Colonic mucosa (tissue), 4 donors: ENCODE data around the gene EFEMP1. TPM values are rescaled to one million over a fixed set of nuclear protein-coding genes. Genes with fewer than 3 reads are reported as not detected.

Source experiments
- DNase-seq: peaks from one replicate; pipeline ENCODE4 v3.0.0-alpha.2; 2020
- H3K27ac ChIP-seq: fragments of 200-600 bp; one replicate; pipeline ENCODE4 v1.8.0; 2021
- H3K27me3 ChIP-seq: fragments of 200-600 bp; one replicate; pipeline ENCODE4 v1.8.0; 2021
- H3K36me3 ChIP-seq: fragments of 200-600 bp; one replicate; pipeline ENCODE4 v1.8.0; 2021
- H3K4me1 ChIP-seq: fragments of 200-600 bp; one replicate; pipeline ENCODE4 v1.8.0; 2021; ENCODE audit warnings: mild to moderate bottlenecking
- H3K4me3 ChIP-seq: fragments of 200-600 bp; one replicate; pipeline ENCODE4 v1.8.0; 2021
- H3K9ac ChIP-seq, 2 donors: one replicate each; pipeline ENCODE4 v1.7.0; 2013; ENCODE audit warnings: control low read depth in 2 of 2, low read depth in 2 of 2, low read length in 2 of 2
- H3K9me3 ChIP-seq: fragments of 200-600 bp; one replicate; pipeline ENCODE4 v1.8.0; 2021
- CTCF ChIP-seq: fragments of 200-600 bp; IDR thresholded peaks from one replicate; pipeline ENCODE4 v1.8.0; 2022; ENCODE audit warnings: antibody characterized with exemption, mild to moderate bottlenecking
- intact Hi-C: fragments of 100-400 bp; cut with DNase I; formaldehyde crosslinking; loops from one replicate; pipeline ENCODE4 v1.14.1; 2022
- total RNA-seq, 2 donors: library from RNA; stranded (reverse); fragmentation: NEBNext Ultra II Directional in 1 of 2; extraction: Animal tissue kit (Norgen Biotek cat#: 25700) in 1 of 2; gene quantifications; one replicate each; pipeline ENCODE4 v1.2.1, GENCODE V29; 2021
- donor health status: healthy.
- donor health status: DM: no; HTN: no; CAD: no.
- donor health status: DM: no; HTN: no; CAD: no.

EFEMP1 gene
- total RNA-seq, 2 donors from 2014 or later = 16.2 to 25.2 TPM

DNA sequence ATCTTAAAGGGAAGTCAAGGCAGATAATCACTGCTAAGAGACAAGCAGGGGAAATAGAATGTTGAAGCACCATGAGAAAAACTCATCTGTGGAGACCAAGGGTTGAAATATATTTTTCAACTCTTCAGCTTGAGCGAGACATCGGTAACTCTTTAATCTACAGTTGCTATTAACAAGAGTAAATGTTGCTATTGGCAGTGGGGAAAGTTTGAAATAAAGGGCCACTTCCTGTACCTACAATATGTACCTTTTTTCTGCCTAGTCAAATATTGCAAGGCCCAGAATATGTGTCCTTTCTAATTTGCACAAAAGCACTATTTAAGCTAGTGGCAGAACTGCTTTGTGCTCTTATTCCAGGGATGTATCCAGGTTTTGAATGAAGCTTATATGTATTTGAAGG lies 65.8 kb downstream of the EFEMP1 start:
- Histone ChIP-seq H3K9ac (no peak overlapping the region), H3K4me1 (no peaks in the 10 kb centered on the region)
- intact Hi-C loops = no loop called here

GRCh38 chr2:55856936-55857335 lies 66.6 kb downstream of the EFEMP1 start:
- H3K36me3 ChIP-seq = no peaks in the 10 kb centered on the region
- intact Hi-C loops = no loop called here
- no peak overlapping the region for H3K9ac ChIP-seq
- H3K27ac ChIP-seq = no peak overlapping the region
- no peaks in the 10 kb centered on the region for H3K9me3 ChIP-seq
- H3K4me3 ChIP-seq = no peak overlapping the region
- DNase-seq = no peak
- TF ChIP-seq CTCF = no peak
- no peaks in the 10 kb centered on the region for H3K4me1 ChIP-seq
- H3K27me3 ChIP-seq = no peaks in the 10 kb centered on the region

More for the DNA sequence above, 65.8 kb downstream of the EFEMP1 start:
- TF ChIP-seq CTCF = no peak
- no peak overlapping the region for H3K4me3 ChIP-seq
- no peaks in the 10 kb centered on the region for H3K9me3 ChIP-seq
- no peak for DNase-seq
- H3K27me3 ChIP-seq = no peaks in the 10 kb centered on the region
- no peak overlapping the region for H3K27ac ChIP-seq
- H3K36me3 ChIP-seq = no peaks in the 10 kb centered on the region

GRCh38 chr2:55848096-55848495 lies 75.5 kb downstream of the EFEMP1 start:
- Histone ChIP-seq H3K27ac (no peak overlapping the region), H3K4me3 (no peak overlapping the region), H3K9me3 (no peaks in the 10 kb centered on the region), H3K9ac (no peak overlapping the region), H3K36me3 (no peaks in the 10 kb centered on the region), H3K27me3 (no peaks in the 10 kb centered on the region), H3K4me1 (no peaks in the 10 kb centered on the region)
- no peak for TF ChIP-seq CTCF
- intact Hi-C loops = no loop called here
- no peak for DNase-seq

GRCh38 chr2:55846426-55846825 lies 77.2 kb downstream of the EFEMP1 start:
- intact Hi-C loops = no loop called here
- no peak for DNase-seq
- Histone ChIP-seq H3K4me3 (no peak overlapping the region), H3K4me1 (peaks cover 4% of the 10 kb centered on the region), H3K9me3 (no peaks in the 10 kb centered on the region), H3K36me3 (no peaks in the 10 kb centered on the region), H3K27me3 (no peaks in the 10 kb centered on the region), H3K9ac (no peak overlapping the region), H3K27ac (no peak overlapping the region)
- TF ChIP-seq CTCF = no peak

DNA sequence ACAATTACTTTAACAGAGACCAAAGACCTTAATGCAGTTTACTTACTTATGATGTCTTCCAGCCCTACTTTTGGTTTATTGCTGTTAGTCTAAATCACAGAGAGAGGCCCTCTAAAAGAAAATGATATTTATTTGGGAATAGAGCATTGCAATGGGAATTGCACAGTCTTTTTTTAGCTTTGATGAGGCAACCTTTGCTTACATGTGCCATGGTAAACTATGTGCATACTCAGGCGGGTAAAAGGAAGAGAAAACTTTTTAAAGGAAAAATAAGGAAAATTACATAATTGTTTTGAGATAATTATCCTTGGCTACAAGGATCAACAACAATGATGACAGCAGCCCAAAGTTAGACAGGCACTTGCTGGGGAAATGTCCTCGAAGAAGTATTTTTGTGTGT lies 78.6 kb downstream of the EFEMP1 start:
- intact Hi-C loops = no loop called here
- peaks cover 4% of the 10 kb centered on the region for H3K4me1 ChIP-seq
- no peaks in the 10 kb centered on the region for H3K9me3 ChIP-seq
- H3K27me3 ChIP-seq = no peaks in the 10 kb centered on the region
- DNase-seq = no peak
- H3K36me3 ChIP-seq = no peaks in the 10 kb centered on the region
- H3K9ac ChIP-seq = no peak overlapping the region
- H3K27ac ChIP-seq = no peak overlapping the region
- no peak overlapping the region for H3K4me3 ChIP-seq
- TF ChIP-seq CTCF = no peak

GRCh38 chr2:55843994-55844345 lies 79.6 kb downstream of the EFEMP1 start:
- H3K9me3 ChIP-seq = no peaks in the 10 kb centered on the region
- no peak overlapping the region for H3K4me3 ChIP-seq
- peaks cover 11% of the 10 kb centered on the region for H3K4me1 ChIP-seq
- no peak for TF ChIP-seq CTCF
- H3K27me3 ChIP-seq = no peaks in the 10 kb centered on the region
- no peak for DNase-seq
- H3K36me3 ChIP-seq = no peaks in the 10 kb centered on the region
- no peak overlapping the region for H3K27ac ChIP-seq
- intact Hi-C loops = no loop called here
- no peak overlapping the region for H3K9ac ChIP-seq
